ENCODE data around the gene ALK.

The ALK gene

GRCh38 chr2:29236074-29236473, 685.3 kb downstream of the ALK start:
- no peak for DNase-seq

GRCh38 chr2:29235411-29235810, 686.0 kb downstream of the ALK start:
- no peak for DNase-seq

- no peak for DNase-seq
Measured at GRCh38 chr2:29233428-29233827, 688.0 kb downstream of the ALK start.

- DNase-seq: no peak
Measured at GRCh38 chr2:29232041-29232440, 689.3 kb downstream of the ALK start.

GRCh38 chr2:29229640-29230039, 691.7 kb downstream of the ALK start:
- no peak for DNase-seq

- DNase-seq: no peak
Measured at GRCh38 chr2:29228947-29229346, 692.4 kb downstream of the ALK start.

- no peak for DNase-seq
Measured at GRCh38 chr2:29227935-29228675, 693.3 kb downstream of the ALK start.

GRCh38 chr2:29226808-29227207, 694.6 kb downstream of the ALK start:
- DNase-seq: no peak

- DNase-seq: no peak
Measured at GRCh38 chr2:29226375-29226774, 695.0 kb downstream of the ALK start.

GRCh38 chr2:29225814-29226213, 695.6 kb downstream of the ALK start:
- no peak for DNase-seq

- DNase-seq: no peak
Measured at GRCh38 chr2:29224693-29225551, 696.5 kb downstream of the ALK start.

- DNase-seq: peak; percentile 51
Measured at GRCh38 chr2:29223851-29224692, 697.3 kb downstream of the ALK start.

- no peak for DNase-seq
Measured at GRCh38 chr2:29223257-29223656, 698.1 kb downstream of the ALK start.

- no peak for DNase-seq
Measured at GRCh38 chr2:29222381-29223179, 698.8 kb downstream of the ALK start.

GRCh38 chr2:29220506-29221270, 700.7 kb downstream of the ALK start:
- no peak for DNase-seq

- DNase-seq: no peak
Measured at GRCh38 chr2:29219374-29219773, 702.0 kb downstream of the ALK start.

- DNase-seq: no peak
Measured at GRCh38 chr2:29218550-29219125, 702.7 kb downstream of the ALK start.

GRCh38 chr2:29218071-29218470, 703.3 kb downstream of the ALK start:
- DNase-seq: no peak

GRCh38 chr2:29216609-29216909, 704.8 kb downstream of the ALK start:
- DNase-seq: no peak

- DNase-seq: no peak
Measured at GRCh38 chr2:29215739-29216608, 705.4 kb downstream of the ALK start.
